ENCODE results near the gene CDYL2. TPM values are rescaled to one million over a fixed set of nuclear protein-coding genes. Genes with fewer than 3 reads are reported as not detected.

The CDYL2 gene
- total RNA-seq, 1 donor from 2014 or later = 3.4 TPM

- H3K4me1 Mint-ChIP-seq = peaks cover 11% of the 10 kb centered on the region
- H3K9me3 Mint-ChIP-seq = peaks cover 4% of the 10 kb centered on the region
- H3K27me3 Mint-ChIP-seq = no peaks in the 10 kb centered on the region
- no peak for TF ChIP-seq CTCF (IDR thresholded peaks at IDR 0.05)
- DNase-seq (no peak), ATAC-seq (ENCODE audit: low read depth) (no peak)
- no peak overlapping the region for H3K4me3 Mint-ChIP-seq
- H3K36me3 Mint-ChIP-seq (ENCODE audit: low read depth) = no peaks in the 10 kb centered on the region
- CTCF ChIA-PET = no interaction called here
- no peak overlapping the region for H3K27ac Mint-ChIP-seq
- POLR2A ChIA-PET = no interaction called here
- intact Hi-C loops (cut with micrococcal nuclease) = no loop called here
These were observed 209.6 kb downstream of the CDYL2 start for GRCh38 chr16:80594756-80595155.

- no peak for TF ChIP-seq CTCF (IDR thresholded peaks at IDR 0.05)
- Mint-ChIP-seq H3K4me3 (no peak overlapping the region), H3K27me3 (no peaks in the 10 kb centered on the region), H3K27ac (no peak overlapping the region), H3K4me1 (peaks cover 11% of the 10 kb centered on the region), H3K36me3 (ENCODE audit: low read depth) (no peaks in the 10 kb centered on the region), H3K9me3 (peaks cover 4% of the 10 kb centered on the region)
- POLR2A ChIA-PET = no interaction called here
- intact Hi-C loops (cut with micrococcal nuclease) = no loop called here
- no peak for ATAC-seq (ENCODE audit: low read depth)
- CTCF ChIA-PET = no interaction called here
- DNase-seq = no peak
These were observed 212.1 kb downstream of the CDYL2 start for GRCh38 chr16:80592273-80592672.

- H3K9me3 Mint-ChIP-seq = peaks cover 4% of the 10 kb centered on the region
- intact Hi-C loops (cut with micrococcal nuclease) = no loop called here
- no peak overlapping the region for H3K4me3 Mint-ChIP-seq
- DNase-seq (no peak), ATAC-seq (ENCODE audit: low read depth) (no peak)
- no peaks in the 10 kb centered on the region for H3K27me3 Mint-ChIP-seq
- POLR2A ChIA-PET = no interaction called here
- no peaks in the 10 kb centered on the region for H3K36me3 Mint-ChIP-seq (ENCODE audit: low read depth)
- CTCF ChIA-PET = no interaction called here
- peaks cover 11% of the 10 kb centered on the region for H3K4me1 Mint-ChIP-seq
- TF ChIP-seq CTCF (IDR thresholded peaks at IDR 0.05) = no peak
- H3K27ac Mint-ChIP-seq = no peak overlapping the region
These were observed 213.1 kb downstream of the CDYL2 start for GRCh38 chr16:80591071-80591915.

- H3K36me3 Mint-ChIP-seq (ENCODE audit: low read depth) = no peaks in the 10 kb centered on the region
- DNase-seq = no peak
- no peak for ATAC-seq (ENCODE audit: low read depth)
- intact Hi-C loops (cut with micrococcal nuclease) = no loop called here
- TF ChIP-seq CTCF (IDR thresholded peaks at IDR 0.05) = no peak
- H3K27ac Mint-ChIP-seq = no peak overlapping the region
- H3K9me3 Mint-ChIP-seq = no peaks in the 10 kb centered on the region
- CTCF ChIA-PET = no interaction called here
- no peak overlapping the region for H3K4me3 Mint-ChIP-seq
- no peaks in the 10 kb centered on the region for H3K27me3 Mint-ChIP-seq
- POLR2A ChIA-PET = interaction anchor here (0.8 kb wide), 1 partner anchor 244 kb away, joined by 3 read pairs; no protein-coding TSS in a partner anchor
- H3K4me1 Mint-ChIP-seq = peaks cover 11% of the 10 kb centered on the region
These were observed 217.3 kb downstream of the CDYL2 start for GRCh38 chr16:80587071-80587470.

GRCh38 chr16:80586476-80586875 lies 217.9 kb downstream of the CDYL2 start:
- Mint-ChIP-seq H3K4me1 (peaks cover 7% of the 10 kb centered on the region), H3K4me3 (no peak overlapping the region), H3K36me3 (ENCODE audit: low read depth) (no peaks in the 10 kb centered on the region), H3K27me3 (no peaks in the 10 kb centered on the region), H3K9me3 (no peaks in the 10 kb centered on the region), H3K27ac (no peak overlapping the region)
- intact Hi-C loops (cut with micrococcal nuclease) = no loop called here
- DNase-seq = no peak
- ChIA-PET CTCF (no interaction called here), POLR2A (interaction anchor here (0.8 kb wide), 1 partner anchor 245 kb away, joined by 3 read pairs; no protein-coding TSS in a partner anchor)
- TF ChIP-seq CTCF (IDR thresholded peaks at IDR 0.05) = no peak
- ATAC-seq (ENCODE audit: low read depth) = no peak
